ENCODE data around the gene LAMA2. TPM values are rescaled to one million over a fixed set of nuclear protein-coding genes. Genes with fewer than 3 reads are reported as not detected.

Gene LAMA2
- total RNA-seq, 1 donor from 2014 or later = 54.0 TPM

DNA sequence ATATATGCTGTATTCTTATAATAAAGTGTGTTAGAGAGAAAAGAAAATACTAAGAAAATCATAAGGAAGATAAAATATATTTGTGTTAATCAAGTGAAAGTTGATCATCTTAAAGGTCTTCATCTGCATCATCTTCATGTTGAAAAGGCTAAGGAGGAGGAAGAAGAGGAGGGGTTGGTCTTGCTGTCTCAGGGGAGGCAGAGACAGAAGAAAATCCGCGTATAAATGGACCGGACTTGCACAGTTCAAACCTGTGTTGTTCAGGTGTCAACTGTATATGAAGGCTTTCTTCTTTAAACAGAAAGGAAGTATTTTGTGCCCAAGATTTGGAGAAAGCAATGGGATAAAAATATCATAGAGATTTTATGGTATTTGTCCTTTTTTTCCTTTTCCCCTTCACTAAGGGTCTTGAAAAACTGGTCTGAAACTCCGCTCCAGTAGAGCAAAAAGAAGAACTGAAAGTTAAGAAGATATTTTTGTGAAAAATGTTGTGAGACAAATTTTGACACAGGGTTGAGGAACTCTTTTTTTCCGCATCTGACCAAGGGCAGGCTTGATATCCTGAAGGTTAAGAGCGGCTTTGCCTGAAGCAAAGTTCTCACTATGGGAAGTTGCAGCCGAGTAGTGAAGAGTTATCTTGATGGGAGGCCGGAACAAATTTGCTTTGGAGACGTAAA lies 350.7 kb downstream of the LAMA2 start:
- TF ChIP-seq, protein P1, sequence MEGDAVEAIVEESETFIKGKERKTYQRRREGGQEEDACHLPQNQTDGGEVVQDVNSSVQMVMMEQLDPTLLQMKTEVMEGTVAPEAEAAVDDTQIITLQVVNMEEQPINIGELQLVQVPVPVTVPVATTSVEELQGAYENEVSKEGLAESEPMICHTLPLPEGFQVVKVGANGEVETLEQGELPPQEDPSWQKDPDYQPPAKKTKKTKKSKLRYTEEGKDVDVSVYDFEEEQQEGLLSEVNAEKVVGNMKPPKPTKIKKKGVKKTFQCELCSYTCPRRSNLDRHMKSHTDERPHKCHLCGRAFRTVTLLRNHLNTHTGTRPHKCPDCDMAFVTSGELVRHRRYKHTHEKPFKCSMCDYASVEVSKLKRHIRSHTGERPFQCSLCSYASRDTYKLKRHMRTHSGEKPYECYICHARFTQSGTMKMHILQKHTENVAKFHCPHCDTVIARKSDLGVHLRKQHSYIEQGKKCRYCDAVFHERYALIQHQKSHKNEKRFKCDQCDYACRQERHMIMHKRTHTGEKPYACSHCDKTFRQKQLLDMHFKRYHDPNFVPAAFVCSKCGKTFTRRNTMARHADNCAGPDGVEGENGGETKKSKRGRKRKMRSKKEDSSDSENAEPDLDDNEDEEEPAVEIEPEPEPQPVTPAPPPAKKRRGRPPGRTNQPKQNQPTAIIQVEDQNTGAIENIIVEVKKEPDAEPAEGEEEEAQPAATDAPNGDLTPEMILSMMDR (conservative IDR thresholded peaks at IDR 0.05) = no peak
- Mint-ChIP-seq H3K27ac (no peak overlapping the region), H3K9me3 (no peaks in the 10 kb centered on the region), H3K4me1 (ENCODE audit: unreplicated experiment) (peaks cover 15% of the 10 kb centered on the region), H3K4me3 (no peak overlapping the region), H3K36me3 (peaks cover 5% of the 10 kb centered on the region), H3K27me3 (no peaks in the 10 kb centered on the region)
- no peak for DNase-seq (ENCODE audit: extremely low spot score, unreplicated experiment)

DNA sequence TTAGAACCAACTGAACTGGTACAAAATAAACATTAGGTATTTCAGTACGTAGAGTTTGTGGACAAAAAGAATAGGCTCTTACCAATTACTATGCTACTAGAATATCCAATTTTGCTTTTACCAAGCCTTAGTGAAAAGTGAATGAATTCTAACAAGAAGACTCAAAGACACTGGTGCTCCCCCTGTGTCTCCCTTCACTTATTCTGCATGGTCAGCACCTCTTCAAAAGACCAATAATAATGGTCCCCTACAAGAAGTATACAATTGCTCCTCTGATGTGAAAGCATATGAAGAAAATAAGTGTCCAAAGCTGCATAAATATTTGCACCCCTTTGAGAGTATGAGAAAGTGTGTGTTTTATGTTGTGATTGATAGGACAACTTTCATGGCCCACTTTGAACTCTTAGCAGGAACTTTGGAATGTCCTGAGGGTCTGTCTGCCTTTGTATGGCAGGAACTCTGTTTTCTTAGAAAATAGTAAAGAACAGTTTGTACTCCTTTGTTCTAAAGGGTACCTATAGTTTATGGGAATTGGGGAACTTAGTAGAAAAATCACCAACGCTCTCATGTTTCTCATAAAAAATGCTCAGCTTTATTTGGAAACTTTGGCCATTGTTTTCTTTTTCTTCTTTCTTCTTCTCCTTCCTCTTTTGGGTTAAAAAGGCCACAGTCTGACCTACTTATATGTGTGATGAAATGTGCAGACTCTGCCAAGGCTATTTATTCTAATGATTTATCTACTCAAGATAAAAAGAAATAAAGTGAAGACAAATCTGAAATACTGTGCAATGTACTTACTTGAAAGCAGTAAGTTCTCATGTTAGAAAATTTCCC lies 352.4 kb downstream of the LAMA2 start:
- no peaks in the 10 kb centered on the region for H3K27me3 Mint-ChIP-seq
- H3K4me1 Mint-ChIP-seq (ENCODE audit: unreplicated experiment) = peaks cover 15% of the 10 kb centered on the region
- no peak overlapping the region for H3K4me3 Mint-ChIP-seq
- no peaks in the 10 kb centered on the region for H3K9me3 Mint-ChIP-seq
- no peak for DNase-seq (ENCODE audit: extremely low spot score, unreplicated experiment)
- TF ChIP-seq, protein P1 (conservative IDR thresholded peaks at IDR 0.05) = no peak
- no peak overlapping the region for H3K27ac Mint-ChIP-seq
- H3K36me3 Mint-ChIP-seq = no peaks in the 10 kb centered on the region

DNA sequence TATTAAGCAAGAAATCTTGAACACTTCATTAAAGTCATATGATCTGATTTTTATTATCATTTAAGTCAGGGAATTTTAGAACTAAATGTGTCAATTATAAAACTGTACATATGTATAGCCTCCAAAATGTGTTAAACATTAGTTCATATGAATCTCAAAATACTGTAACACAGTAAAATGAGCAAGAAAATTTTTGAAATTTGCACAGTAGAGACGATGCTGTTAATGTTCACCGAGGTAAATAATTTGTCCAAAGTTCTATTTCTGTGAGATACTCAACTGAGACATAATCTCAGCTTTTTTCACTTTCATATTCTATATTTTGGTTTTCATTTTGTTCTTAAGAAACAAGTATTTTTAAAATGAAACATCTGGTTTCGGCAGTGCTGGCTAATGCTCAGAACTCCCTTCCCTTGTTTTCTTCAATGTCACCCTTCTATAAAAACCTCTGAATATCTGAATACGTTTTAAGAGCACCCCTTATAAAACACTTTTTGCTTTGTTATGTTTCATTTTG lies 353.1 kb downstream of the LAMA2 start:
- peaks cover 15% of the 10 kb centered on the region for H3K4me1 Mint-ChIP-seq (ENCODE audit: unreplicated experiment)

DNA sequence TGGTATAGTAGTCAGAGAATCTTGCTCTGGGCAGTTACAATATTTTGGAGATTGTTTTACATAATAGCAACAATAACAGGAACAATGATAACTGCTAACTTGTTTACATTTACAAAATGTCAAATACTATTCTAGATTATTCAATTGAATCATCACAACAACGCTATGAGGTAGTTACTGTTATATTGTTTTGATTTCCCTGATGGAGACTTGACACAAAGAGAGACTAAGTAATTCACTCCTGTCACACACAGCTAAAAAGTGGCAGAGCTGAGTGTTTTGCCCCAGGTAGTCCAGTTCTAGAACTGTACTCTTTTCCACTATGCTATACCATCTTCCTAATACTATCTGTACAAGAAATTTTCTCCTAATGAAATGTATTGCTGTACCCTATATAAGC lies 356.1 kb downstream of the LAMA2 start:
- Mint-ChIP-seq H3K36me3 (no peaks in the 10 kb centered on the region), H3K9me3 (no peaks in the 10 kb centered on the region), H3K27me3 (no peaks in the 10 kb centered on the region), H3K27ac (no peak overlapping the region), H3K4me1 (ENCODE audit: unreplicated experiment) (peaks cover 16% of the 10 kb centered on the region), H3K4me3 (no peak overlapping the region)
- TF ChIP-seq, protein P1 (conservative IDR thresholded peaks at IDR 0.05) = no peak
- DNase-seq (ENCODE audit: extremely low spot score, unreplicated experiment) = no peak

More for the DNA sequence above, 353.1 kb downstream of the LAMA2 start:
- no peak for DNase-seq (ENCODE audit: extremely low spot score, unreplicated experiment)
- Mint-ChIP-seq H3K27me3 (no peaks in the 10 kb centered on the region), H3K36me3 (no peaks in the 10 kb centered on the region), H3K9me3 (no peaks in the 10 kb centered on the region), H3K27ac (no peak overlapping the region), H3K4me3 (no peak overlapping the region)
- TF ChIP-seq, protein P1 (conservative IDR thresholded peaks at IDR 0.05) = no peak

DNA sequence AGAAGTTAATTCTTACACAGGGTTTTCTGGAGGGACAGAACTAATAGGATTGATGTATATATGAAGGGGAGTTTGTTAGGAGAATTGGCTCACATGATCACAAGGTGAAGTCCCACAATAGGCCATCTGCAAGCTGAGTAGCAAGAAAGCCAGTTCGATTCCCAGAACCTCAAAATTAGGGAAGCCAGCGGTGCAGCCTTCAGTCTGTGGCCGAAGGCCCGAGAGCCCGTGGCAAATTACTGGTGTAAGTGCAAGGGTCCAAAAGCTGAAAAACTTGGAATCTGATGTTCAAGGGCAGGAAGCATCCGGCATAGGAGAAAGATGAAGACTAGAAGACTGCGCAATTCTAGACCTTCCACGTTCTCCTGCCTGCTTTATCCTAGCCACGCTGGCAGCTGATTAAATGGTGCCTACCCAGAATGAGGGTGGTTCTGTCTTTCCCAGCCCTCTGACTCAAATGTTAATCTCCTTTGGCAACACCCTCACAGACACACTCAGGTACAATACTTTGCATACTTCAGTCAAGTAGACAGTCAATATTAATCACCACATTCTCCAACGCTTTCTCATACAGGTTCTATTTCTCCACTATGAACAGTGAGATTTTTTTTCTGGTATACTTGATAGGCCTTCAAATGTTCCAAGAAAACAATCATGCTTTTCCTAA lies 357.0 kb downstream of the LAMA2 start:
- H3K36me3 Mint-ChIP-seq = no peaks in the 10 kb centered on the region
- peaks cover 14% of the 10 kb centered on the region for H3K4me1 Mint-ChIP-seq (ENCODE audit: unreplicated experiment)
- H3K27ac Mint-ChIP-seq = no peak overlapping the region
- DNase-seq (ENCODE audit: extremely low spot score, unreplicated experiment) = no peak
- H3K4me3 Mint-ChIP-seq = no peak overlapping the region
- TF ChIP-seq, protein P1 (conservative IDR thresholded peaks at IDR 0.05) = no peak
- no peaks in the 10 kb centered on the region for H3K9me3 Mint-ChIP-seq
- no peaks in the 10 kb centered on the region for H3K27me3 Mint-ChIP-seq

All from type B pancreatic cell (in vitro differentiated cells).